ENCODE measurements around the gene BDKRB2. TPM values are rescaled to one million over a fixed set of nuclear protein-coding genes. Genes with fewer than 3 reads are reported as not detected.

Gene BDKRB2
- total RNA-seq, 1 donor from 2014 or later, result 17.1 TPM

DNA sequence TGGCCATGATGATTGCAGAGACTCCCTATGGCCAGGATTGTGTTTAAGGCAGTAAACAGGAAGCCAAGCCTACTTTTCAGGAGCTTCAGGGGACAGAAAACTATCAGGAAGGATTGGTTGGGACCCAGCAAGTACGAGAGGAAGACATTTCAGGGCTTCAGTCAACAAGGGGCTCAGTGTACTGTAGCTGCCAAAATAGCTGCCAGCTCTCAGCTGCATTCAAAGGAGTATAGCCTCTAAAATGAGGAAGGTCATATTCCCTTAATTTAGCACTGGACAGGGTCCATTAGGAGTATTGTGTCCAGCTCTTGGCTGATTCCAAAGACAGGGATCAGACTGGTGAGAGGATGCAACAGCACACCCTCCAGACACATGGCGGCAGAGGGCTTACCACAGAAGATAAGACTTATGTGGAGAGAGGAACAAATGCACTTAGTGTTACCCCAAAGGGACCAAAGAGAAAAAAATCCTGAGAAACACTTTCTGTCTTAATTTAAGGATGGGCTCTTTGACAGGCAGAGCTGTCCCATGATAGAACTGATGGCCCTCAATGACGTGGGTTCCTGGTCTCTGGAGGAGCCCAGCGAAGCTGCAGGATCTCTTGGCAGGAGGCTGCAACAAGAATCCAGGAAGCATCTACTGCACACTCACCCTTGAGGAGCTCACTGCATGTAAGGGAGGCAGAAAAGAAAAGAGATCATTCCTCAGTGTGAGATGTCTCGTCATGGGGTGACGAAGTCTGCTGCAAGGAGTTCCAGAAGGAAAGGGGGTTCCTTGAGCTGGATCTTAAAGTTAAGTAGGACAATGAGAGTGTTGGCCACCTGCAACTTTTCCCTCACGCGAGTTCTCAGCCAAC is 66.2 kb downstream of the BDKRB2 start:
- DNase-seq (ENCODE audit: low spot score), result no peak

DNA sequence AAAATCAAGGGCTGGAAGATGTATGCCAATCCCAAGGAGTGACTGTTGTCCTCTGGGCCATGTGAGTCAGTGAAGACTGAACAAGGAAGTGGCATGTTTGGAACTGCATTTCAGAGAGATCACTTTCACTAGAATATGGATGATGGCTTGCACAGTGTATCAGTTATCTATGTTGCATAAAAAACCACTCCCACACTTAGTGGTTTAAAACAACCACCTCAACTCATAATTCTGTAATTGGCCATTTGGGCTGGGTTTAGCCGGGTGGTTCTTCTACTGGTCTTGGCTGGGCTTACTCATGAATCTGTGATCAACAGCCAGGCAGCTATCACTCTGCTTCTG is 66.8 kb downstream of the BDKRB2 start:
- DNase-seq (ENCODE audit: low spot score), result no peak

DNA sequence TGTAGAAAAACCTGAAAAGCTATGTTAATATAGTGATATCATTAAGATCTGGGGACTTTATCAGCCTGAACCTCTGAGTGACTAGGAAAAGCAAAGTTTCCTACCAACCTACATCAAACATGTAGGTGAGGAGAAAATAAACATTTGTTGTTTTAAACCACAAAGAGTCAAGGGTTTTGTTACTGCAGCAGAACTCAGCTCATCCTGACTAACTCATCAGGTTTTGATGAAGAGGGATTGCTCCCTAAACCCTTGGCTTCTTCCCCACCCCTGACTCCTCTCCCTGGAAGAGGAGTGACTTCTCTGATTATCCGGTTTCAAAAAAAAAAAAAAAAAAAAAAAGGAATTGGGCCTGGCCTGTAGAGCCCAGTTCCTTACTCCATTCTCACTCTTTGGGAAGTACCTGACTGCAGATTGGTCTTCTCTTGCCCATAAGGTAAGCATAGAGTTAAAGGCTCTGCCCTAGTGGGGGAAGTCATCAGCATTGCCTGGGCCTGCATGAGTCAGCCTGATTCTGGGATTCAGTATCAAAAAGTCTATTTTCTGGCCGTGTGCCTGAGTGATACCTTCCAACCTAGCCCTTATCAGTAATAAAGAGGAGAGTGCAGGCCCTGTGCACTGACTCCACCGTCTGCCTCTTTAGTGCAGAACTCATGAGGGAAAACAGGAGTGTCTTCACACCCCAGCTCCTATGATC is 68.3 kb downstream of the BDKRB2 start:
- no peak for DNase-seq (ENCODE audit: low spot score)

DNA sequence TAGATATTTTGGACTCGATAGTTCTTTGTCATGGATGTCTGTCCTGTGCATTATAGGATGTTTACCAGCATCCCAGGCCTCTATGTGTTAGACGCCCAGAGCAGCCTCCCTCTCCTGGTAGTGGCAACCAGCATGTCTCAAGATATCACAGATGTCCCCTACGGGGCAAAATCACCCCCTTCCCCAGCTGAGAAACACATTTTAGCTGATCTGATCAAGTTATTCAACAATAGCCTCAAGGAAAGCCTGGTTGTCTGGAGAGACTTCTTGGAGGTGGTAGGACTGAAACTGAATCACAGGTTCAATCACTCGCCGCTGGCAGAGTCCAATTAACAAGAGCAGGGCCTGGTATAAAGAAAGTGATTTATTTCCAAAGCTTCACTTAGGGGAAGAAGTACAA is 69.0 kb downstream of the BDKRB2 start:
- DNase-seq (ENCODE audit: low spot score), result no peak

DNA sequence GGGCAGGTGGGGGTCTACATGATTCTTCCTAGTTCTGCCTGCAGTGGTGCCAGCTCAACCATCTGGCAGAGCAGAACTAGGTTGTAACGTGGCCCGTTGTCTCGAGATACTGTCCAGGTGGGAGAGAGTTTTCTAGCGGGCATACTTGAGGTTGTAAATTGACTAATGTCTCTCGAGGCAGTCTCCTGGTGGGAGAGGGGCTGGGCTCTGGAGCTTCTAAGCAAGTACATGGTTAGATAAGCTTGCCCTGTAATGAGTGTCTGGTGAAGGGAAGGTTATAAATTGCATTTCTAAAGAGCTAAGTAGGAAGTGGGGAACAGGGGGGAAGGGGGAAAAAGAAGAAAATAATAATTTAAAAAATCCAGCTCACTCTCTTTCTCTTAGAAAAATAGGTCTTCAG is 69.5 kb downstream of the BDKRB2 start:
- no peak for DNase-seq (ENCODE audit: low spot score)

DNA sequence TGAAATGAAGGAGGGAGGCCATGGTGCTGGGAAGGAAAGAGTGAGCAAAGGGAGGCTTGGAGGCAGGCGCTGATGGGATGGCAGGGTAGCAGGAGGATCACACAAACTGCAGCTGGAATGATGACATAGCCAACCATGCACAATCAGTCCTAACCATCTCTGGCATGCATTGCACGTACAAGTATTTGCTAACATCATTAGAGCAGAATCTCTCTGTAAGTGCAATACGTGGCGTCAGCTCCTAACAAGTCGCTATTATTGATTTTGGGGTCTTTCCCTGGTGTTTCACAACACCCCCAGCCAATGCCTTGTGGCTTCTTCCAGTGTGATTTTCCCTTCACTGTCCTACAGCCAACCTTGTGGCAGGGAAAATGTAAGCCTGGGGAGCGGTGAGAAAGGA is 69.9 kb downstream of the BDKRB2 start:
- no peak for DNase-seq (ENCODE audit: low spot score)

DNA sequence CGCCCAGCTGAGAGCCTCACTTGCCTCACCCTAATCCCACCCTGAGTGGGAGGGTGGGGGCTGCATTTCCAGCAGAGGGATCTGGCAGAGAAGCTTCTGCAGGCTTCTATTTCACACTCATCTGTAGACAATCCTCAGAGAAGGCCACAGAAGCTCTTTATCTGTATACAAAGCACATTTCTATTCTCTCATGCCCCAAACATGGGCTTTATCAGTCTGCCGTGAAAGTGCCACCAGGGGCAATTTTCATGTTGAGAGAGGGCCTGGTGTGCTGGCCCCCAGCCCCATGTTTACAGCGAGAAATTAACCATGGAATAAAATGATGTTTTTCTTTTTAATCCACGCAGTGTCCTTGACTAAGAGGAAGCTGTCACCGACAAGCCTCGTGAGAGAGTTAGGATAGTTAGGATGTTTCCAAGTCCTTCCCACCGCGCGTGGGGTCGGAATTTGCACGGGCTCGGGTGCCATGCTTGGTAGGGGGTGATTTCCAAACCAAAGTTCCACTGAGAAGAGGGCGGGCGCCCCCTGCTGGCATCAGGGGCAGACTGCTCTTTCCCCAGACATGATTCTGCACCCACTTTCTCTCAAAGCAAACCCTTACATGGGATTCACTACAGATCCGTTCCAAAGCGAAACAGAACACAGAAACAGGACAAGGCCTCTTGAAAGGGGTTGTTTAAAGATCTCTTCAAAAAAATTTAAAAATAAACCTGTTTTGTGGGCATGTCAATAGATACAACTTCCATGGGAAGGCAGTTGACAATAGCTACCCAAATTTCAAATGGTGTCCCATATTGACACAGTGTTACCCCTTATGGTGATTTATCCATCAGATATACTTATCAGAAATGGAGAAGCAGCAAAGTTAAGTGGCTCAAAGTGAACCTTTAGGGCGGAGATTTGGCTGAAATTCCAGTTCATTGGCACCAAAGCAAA is 70.8 kb downstream of the BDKRB2 start:
- peak; percentile 79 for DNase-seq (ENCODE audit: low spot score)

DNA sequence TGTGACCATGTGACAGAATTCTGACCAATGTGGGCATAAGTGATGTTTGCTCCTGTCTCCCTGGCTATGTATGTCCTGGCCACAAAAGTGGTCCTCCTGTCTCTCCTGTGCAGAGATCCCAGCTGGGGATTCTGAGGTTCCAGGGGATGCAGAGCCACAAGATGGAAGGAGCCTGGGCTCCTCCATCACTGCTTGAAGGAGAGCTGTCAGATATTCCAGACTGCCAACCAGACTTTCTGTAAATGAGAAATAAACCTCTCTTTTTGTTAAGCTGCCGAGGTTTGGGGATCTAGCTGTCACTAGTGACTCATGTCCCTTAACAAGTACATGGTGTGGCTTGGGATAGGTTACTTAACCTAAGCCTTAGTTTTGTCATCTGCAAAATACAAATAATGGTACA is 73.3 kb downstream of the BDKRB2 start:
- no peak for DNase-seq (ENCODE audit: low spot score)

DNA sequence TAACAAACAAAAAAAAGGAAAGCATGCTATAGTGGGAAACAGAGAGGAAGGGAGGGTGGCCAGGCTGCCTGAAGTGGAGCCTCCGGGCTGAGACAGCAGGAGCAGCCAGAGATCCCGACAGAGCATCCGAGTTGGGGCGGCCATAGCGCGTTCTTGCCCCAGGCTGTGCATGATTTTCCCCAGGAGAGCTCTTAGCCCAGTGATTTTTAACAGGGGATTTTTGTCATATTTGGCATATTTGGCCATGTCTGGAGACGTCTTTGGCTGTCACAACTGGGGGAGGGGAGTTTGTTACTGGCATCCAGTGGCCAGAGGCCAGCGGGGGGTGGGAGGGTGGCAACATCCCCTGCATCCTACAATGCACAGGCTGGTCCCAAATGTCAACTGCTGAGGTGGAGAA is 74.9 kb downstream of the BDKRB2 start:
- no peak for DNase-seq (ENCODE audit: low spot score)

DNA sequence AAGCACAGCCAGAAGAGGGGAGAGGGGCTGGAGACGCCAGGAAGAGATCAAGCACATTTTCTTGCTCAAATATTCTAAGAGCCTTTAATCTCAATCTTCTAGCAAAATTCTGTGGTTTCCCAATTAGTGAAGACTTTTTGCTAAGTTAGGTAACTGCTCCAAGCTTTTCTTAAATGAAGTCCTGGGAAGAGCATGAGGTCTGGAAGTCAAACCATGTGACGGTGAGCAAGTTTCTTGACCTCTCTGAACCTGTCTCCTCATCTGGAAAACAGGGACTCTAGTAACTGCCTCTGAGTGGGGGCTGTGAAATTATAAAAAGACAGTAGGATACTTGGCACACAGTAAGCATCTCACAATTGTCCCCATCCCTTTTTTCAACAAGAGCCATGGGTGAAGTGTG is 75.5 kb downstream of the BDKRB2 start:
- DNase-seq (ENCODE audit: low spot score), result no peak

DNA sequence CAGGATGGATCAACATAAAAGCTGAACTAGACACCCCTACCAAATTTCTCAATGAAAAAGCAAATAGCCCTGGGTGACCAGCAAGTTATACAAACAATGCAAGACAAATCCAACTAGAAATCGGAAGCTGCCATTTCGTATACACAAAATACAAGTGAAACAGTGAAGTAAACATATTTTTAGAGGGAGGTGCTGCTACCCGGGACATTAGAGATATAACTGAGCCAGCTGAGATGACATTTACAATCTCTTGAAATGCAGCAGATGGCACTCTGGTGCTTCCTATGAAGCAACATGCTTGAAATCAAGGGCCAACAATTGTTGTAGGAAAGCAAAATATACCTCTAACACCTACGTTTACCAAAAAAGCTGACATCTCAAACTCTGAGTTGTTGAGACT is 76.8 kb downstream of the BDKRB2 start:
- DNase-seq (ENCODE audit: low spot score), result no peak

DNA sequence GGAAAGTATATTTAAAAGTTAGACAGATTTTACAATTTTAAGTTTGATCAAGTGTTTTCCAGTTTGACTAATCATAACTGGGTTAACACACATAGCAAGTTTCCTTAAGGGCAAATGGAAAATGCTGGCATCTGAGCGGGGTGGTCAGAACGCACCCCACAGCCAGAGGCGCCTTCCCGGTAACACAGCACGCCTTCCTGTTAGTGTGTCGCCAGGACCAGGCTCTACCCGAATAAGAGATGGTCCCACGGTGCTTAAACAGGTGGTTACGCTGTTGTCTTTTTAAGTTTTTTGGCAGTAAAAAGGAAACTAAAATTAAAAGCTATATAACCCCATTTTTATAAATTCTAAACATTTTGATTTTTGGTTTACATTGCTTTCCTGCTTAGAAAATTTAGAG is 79.4 kb downstream of the BDKRB2 start:
- DNase-seq (ENCODE audit: low spot score), result no peak

DNA sequence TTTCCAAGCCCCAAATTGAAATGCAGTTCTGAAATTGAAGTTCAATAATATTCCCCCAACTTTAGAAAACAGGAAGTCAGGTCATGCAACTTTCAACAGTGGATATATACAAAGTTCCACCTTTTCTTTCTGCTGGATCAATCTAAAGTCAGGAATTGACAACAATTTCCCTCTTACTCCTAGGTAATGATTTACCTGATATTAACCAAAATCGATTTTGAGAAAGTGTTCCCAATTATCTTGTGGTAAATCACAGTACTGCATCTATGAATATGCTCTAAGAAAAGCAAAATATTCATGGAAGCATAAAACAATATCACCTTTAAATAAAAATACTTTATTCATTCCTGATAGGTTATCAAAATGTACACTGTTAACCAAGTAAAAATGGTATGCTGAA is 79.8 kb downstream of the BDKRB2 start:
- no peak for DNase-seq (ENCODE audit: low spot score)

DNA sequence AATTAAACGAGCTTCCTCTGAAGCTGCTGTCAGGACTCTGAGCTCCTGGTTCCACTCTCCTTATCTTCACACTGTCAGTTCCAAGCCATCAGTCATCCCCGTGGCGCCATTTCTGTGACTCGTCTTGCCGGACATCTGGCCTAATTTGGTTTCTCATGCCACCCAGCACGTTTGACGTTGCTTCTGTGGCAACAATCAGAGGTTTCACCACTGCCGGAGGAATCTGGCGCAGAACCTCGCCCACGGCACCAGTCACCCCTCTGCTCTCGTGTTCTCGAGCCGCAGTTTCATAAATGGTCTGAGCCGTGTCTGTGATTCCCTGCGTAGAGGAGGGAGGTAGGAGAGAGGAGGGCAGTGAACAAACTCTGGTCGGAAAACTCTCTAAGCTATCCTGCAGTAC is 81.0 kb downstream of the BDKRB2 start:
- no peak for DNase-seq (ENCODE audit: low spot score)

DNA sequence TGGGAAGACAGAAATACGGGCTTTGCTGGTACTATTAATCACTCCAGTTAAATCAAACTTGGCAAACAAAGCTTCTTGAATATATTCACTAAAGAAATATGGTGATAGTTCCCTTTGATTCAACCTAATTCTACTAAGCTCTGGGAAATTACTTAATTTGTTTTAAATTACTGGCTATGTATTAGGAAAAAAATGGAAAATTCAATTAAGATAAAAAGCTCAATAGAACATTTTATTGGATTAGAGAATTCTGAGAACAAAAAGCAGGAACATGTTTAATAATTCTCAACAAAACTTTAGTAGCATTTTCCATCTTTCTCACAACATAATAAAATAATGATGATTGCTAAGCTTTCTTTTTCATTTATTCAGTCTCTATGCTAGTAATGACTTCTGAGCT is 81.6 kb downstream of the BDKRB2 start:
- no peak for DNase-seq (ENCODE audit: low spot score)

DNA sequence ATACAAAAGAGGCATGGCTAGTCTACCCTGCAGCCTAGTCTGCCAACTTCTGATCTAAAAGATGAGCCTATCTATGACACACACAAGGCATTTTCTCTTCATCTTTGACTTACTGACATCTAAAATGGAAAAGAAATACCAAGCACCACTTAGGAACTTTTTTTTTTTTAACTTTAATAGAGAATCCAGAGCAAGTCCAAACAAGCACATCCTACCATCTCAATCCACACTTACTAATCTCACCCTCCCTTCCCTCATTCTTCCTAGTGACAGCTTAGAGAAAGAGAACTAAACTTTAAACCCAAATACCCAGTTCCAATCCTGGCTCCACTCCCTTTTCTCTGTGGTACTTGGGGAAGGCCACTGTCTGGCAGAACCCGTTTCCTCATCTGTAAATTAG is 83.2 kb downstream of the BDKRB2 start:
- no peak for DNase-seq (ENCODE audit: low spot score)

Other genes with a start within 250 kb of the BDKRB2 start
- gene C14orf132, start 165.5 kb upstream of the BDKRB2 start, total RNA-seq, result 6.7 TPM
- 1.4 TPM for gene BDKRB1, start 51.4 kb downstream of the BDKRB2 start, total RNA-seq
- gene ATG2B, start 158.5 kb downstream of the BDKRB2 start, total RNA-seq, result 35.8 TPM
- 15.6 TPM for gene GSKIP, start 158.7 kb downstream of the BDKRB2 start, total RNA-seq
- 1.5 TPM for gene AK7, start 187.3 kb downstream of the BDKRB2 start, total RNA-seq

Measured in ureter (tissue), 1 donor.